Measurements from ENCODE around the gene TRAK1.

GRCh38 chr3:42081838-42082473 lies 9.2 kb upstream of the TRAK1 start:
- TF ChIP-seq CTCF (IDR thresholded peaks at IDR 0.05 in 8 of 11, conservative IDR thresholded peaks at IDR 0.05 in 3 of 11) (no peak), POLR2A (IDR thresholded peaks at IDR 0.05) (no peak), POLR2AphosphoS5 (IDR thresholded peaks at IDR 0.05) (no peak)
